GM12878 (cell line): ENCODE measurements around the gene FUBP1. TPM values are rescaled to one million over a fixed set of nuclear protein-coding genes. Genes with fewer than 3 reads are reported as not detected.
A peak's percentile ranks its signal among the peaks of the same experiment; 100 is the strongest.

Experiments
- ATAC-seq: fragments of 200-7000 bp; cut with Tn5 transposase; 3 replicates; pipeline ENCODE4 v1.9.1; 2020; ENCODE audit warnings: mild to moderate bottlenecking, moderate library complexity
- BruUV-seq: library from RNA; stranded (reverse); fragments of 400-500 nt; replicated peaks from 2 replicates; lab custom pipeline; 2021; lab: Mats Ljungman, UMichigan
- CTCF ChIA-PET: fragments of 300-600 bp; sonication (Branson Sonifier 250); formaldehyde crosslinking; extraction: SDS; loops from one replicate; lab custom pipeline; 2021; ENCODE audit warnings: inconsistent platforms; lab: Yijun Ruan, JAX
- POLR2A ChIA-PET: fragments of 350-600 bp; formaldehyde crosslinking; extraction: SDS; loops from one replicate; lab custom pipeline; 2021; ENCODE audit warnings: inconsistent platforms; lab: Charles Lee
- RAD21 ChIA-PET: fragments of 300-600 bp; sonication (Branson Sonifier 250); formaldehyde crosslinking; loops from one replicate; lab custom pipeline; 2023; ENCODE audit warnings: antibody characterized with exemption; ENCODE audit not compliant: unreplicated experiment; lab: Charles Lee
- SMC1A ChIA-PET: fragments of 300-600 bp; sonication (Branson Sonifier 250); formaldehyde crosslinking; loops from one replicate; lab custom pipeline; 2023; ENCODE audit not compliant: unreplicated experiment, uncharacterized antibody; lab: Charles Lee
- DNase-seq: peaks from one replicate; pipeline ENCODE4 v3.0.0-alpha.2; 2011; ENCODE audit warnings: low read depth, low spot score
- FAIRE-seq: peaks from 3 replicates; lab custom pipeline; 2011; peaks lifted over from hg19 to GRCh38; lab: Jason Lieb, UNC
- H2AFZ ChIP-seq: 2 replicates; pipeline ENCODE4 v1.6.0; 2011; ENCODE audit warnings: low read depth, low read length, control low read depth; ENCODE audit not compliant: control insufficient read depth
- H3K27ac ChIP-seq: 2 replicates; pipeline ENCODE4 v1.5.1; 2011; ENCODE audit warnings: control low read depth; ENCODE audit not compliant: control insufficient read depth, insufficient read depth
- H3K27me3 ChIP-seq, 2 experiments: replicated peaks in 1 of 2; 2 replicates each; pipeline versions ENCODE4 v1.6.0 to v1.6.1; 2011; ENCODE audit warnings: low read length in 1 of 2; ENCODE audit not compliant: control insufficient read depth in 2 of 2, insufficient read depth in 2 of 2
- H3K36me3 ChIP-seq, 2 experiments: 2 replicates each; pipeline ENCODE4 v1.5.1; 2011; ENCODE audit warnings: low read length in 1 of 2; ENCODE audit not compliant: control insufficient read depth in 2 of 2, insufficient read depth in 2 of 2
- H3K4me1 ChIP-seq: 2 replicates; pipeline ENCODE4 v1.6.1; 2011; ENCODE audit warnings: mild to moderate bottlenecking, low read length, moderate library complexity, mixed read lengths; ENCODE audit not compliant: control insufficient read depth, insufficient read depth
- H3K4me2 ChIP-seq: 2 replicates; pipeline ENCODE4 v1.6.0; 2011; ENCODE audit warnings: control low read depth; ENCODE audit not compliant: control insufficient read depth, insufficient read depth
- H3K4me3 ChIP-seq: fragments of 200-600 bp; sonication (generic); 2 replicates; pipeline ENCODE4 v1.5.1; 2016
- H3K79me2 ChIP-seq: 2 replicates; pipeline ENCODE4 v1.6.0; 2011; ENCODE audit warnings: low read length; ENCODE audit not compliant: control insufficient read depth, insufficient read depth
- H3K9ac ChIP-seq: 2 replicates; pipeline ENCODE4 v1.8.0; 2011; ENCODE audit warnings: low read length, control low read depth, mixed read lengths; ENCODE audit not compliant: control insufficient read depth, insufficient read depth
- H3K9me3 ChIP-seq: replicated peaks from 3 replicates; pipeline ENCODE4 v1.5.1; 2011; ENCODE audit warnings: mild to moderate bottlenecking, low read length; ENCODE audit not compliant: control insufficient read depth, insufficient read depth
- H4K20me1 ChIP-seq: 2 replicates; pipeline ENCODE4 v1.6.0; 2011; ENCODE audit not compliant: control insufficient read depth, insufficient read depth
- CHD1 ChIP-seq: IDR thresholded peaks from 2 replicates; pipeline ENCODE4 v1.6.1; 2012; ENCODE audit warnings: low read depth, low read length, improper control_type of control experiment
- IKZF1 ChIP-seq: fragments of 450-650 bp; conservative IDR thresholded peaks from 2 replicates; pipeline ENCODE4 v1.6.1; 2017; ENCODE audit warnings: antibody characterized with exemption, mild to moderate bottlenecking
- KLF5 ChIP-seq: fragments of 450-650 bp; IDR thresholded peaks from 2 replicates; pipeline ENCODE4 v1.6.1; 2014; ENCODE audit warnings: mild to moderate bottlenecking; ENCODE audit not compliant: partially characterized antibody
- MXI1 ChIP-seq: fragments of 150-350 bp; IDR thresholded peaks from 2 replicates; pipeline ENCODE4 v1.6.1; 2011; ENCODE audit warnings: low read depth, mild to moderate bottlenecking, inconsistent platforms, low read length, improper control_type of control experiment
- ZNF384 ChIP-seq: IDR thresholded peaks from 2 replicates; pipeline ENCODE4 v1.6.1; 2012; ENCODE audit warnings: low read depth, mild to moderate bottlenecking, low read length, improper control_type of control experiment, borderline replicate concordance
- WGBS: methylation state at CpG from one replicate; pipeline ENCODE4 v1.1.6; 2016; ENCODE audit warnings: low lambda C conversion rate; ENCODE audit not compliant: insufficient replicate concordance, insufficient coverage; ENCODE audit errors: missing lambda C conversion rate; 5-methylcytosine and 5-hydroxymethylcytosine counted together
- in situ Hi-C: fragments of 300-500 bp; cut with MboI; formaldehyde crosslinking; loops from 9 replicates; pipeline ENCODE4 v1.14.3; 2018; ENCODE audit warnings: mixed read lengths
- intact Hi-C: fragments of 100-400 bp; cut with micrococcal nuclease; formaldehyde crosslinking; loops from one replicate; pipeline ENCODE4 v1.14.2; 2022; ENCODE audit not compliant: unreplicated experiment
- polyA plus RNA-seq, 11 experiments: library from polyadenylated mRNA; depleted of rRNA in 4 of 11; unstranded in 6 of 11; stranded (reverse) in 5 of 11; fragments of >200 nt; fragmentation: Nextera tagmentation in 4 of 11; fragmentation: Illumina TruSeq in 1 of 11; extraction: Ambion mirVana in 4 of 11; extraction: Trizol in 1 of 11; gene quantifications; 1 replicate in 1 of 11; 2 replicates in 10 of 11; pipeline versions ENCODE4 v1.2.1 to v1.2.3, GENCODE V29; 2011 to 2016; ENCODE audit warnings: inconsistent platforms in 2 of 11, missing spikeins in 2 of 11, low read depth in 1 of 11
- total RNA-seq, 4 experiments: library from RNA; depleted of rRNA in 3 of 4; stranded (reverse); fragments of >200 nt in 3 of 4; fragmentation: Illumina TruSeq in 1 of 4; extraction: Trizol in 1 of 4; gene quantifications; 2 replicates each; pipeline versions ENCODE4 v1.2.1 to v1.2.3, GENCODE V29; 2013 to 2021
- TF ChIP-seq, protein P1 (sequence below): fragments of 450-650 bp; IDR thresholded peaks from 2 replicates; pipeline ENCODE4 v1.6.1; 2017; ENCODE audit warnings: mild to moderate bottlenecking, moderate library complexity

Gene FUBP1
- total and polyA plus RNA-seq, 10 of the 15 experiments (the other 5 are each of a cell fraction or from before 2014, with no cell fraction given), result 110 to 343 (median 191) TPM

DNA sequence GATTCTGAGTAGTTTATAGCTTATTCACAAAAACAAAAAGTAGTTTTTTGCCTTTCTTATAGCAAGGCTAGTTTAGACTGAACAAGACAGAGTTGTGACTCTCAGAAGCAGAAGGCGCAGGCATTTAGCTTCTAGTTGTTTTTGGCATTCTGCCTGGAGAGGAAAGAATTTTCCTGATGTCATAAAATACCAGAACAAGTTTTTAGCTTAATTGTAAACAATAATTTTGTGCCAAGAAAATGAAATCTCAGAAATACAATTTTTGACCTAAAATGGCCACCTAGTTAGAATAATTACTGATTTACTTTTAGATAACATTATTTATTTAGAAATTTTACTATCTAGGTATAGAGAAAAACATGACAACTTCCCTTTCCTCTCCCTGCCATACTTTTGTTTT is 26.9 kb upstream of the FUBP1 start (continued):
- TF ChIP-seq, protein P1, sequence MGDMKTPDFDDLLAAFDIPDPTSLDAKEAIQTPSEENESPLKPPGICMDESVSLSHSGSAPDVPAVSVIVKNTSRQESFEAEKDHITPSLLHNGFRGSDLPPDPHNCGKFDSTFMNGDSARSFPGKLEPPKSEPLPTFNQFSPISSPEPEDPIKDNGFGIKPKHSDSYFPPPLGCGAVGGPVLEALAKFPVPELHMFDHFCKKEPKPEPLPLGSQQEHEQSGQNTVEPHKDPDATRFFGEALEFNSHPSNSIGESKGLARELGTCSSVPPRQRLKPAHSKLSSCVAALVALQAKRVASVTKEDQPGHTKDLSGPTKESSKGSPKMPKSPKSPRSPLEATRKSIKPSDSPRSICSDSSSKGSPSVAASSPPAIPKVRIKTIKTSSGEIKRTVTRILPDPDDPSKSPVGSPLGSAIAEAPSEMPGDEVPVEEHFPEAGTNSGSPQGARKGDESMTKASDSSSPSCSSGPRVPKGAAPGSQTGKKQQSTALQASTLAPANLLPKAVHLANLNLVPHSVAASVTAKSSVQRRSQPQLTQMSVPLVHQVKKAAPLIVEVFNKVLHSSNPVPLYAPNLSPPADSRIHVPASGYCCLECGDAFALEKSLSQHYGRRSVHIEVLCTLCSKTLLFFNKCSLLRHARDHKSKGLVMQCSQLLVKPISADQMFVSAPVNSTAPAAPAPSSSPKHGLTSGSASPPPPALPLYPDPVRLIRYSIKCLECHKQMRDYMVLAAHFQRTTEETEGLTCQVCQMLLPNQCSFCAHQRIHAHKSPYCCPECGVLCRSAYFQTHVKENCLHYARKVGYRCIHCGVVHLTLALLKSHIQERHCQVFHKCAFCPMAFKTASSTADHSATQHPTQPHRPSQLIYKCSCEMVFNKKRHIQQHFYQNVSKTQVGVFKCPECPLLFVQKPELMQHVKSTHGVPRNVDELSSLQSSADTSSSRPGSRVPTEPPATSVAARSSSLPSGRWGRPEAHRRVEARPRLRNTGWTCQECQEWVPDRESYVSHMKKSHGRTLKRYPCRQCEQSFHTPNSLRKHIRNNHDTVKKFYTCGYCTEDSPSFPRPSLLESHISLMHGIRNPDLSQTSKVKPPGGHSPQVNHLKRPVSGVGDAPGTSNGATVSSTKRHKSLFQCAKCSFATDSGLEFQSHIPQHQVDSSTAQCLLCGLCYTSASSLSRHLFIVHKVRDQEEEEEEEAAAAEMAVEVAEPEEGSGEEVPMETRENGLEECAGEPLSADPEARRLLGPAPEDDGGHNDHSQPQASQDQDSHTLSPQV, result no peak

DNA sequence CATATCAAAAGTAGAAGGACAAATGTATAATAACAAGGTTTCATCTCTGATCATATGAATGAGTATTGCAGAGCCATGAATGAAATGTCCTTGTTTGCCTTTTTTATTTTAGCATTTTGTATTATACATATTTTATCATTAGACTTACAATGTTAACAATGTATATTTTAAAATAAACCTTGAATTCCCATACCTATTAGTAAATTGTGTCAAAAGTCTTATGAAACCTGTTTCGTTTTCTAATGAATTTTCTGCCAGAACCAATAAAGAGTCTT is 26.5 kb upstream of the FUBP1 start:
- H3K27me3 ChIP-seq, result no peaks in the 10 kb centered on the region
- ChIA-PET SMC1A (interaction anchor here (0.6 to 6.0 kb wide), 24 partner anchors 9 to 644 kb away, joined by 3 to 89 read pairs (median 4); partner anchors contain the start of genes FUBP1, IFI44, IFI44L and MIGA1), CTCF (interaction anchor here (0.9 to 5.5 kb wide), 11 partner anchors 10 to 612 kb away, joined by 3 to 73 read pairs (median 4); partner anchors contain the start of gene FUBP1), POLR2A (interaction anchor here (0.9 to 15.3 kb wide), 7 partner anchors 9 to 1097 kb away, joined by 3 to 312 read pairs (median 3); partner anchors contain the start of genes FUBP1, IFI44 and IFI44L), RAD21 (interaction anchor here (1.0 to 9.9 kb wide), 10 partner anchors 28 to 621 kb away, joined by 3 to 158 read pairs (median 4); partner anchors contain the start of genes FUBP1 and IFI44L)
- in situ Hi-C loops, result no loop called here
- FAIRE-seq, result peak; percentile 27
- intact Hi-C loops, result loop anchor here (2.0 to 10.0 kb wide), 3 partner anchors 19 to 647 kb away; partner anchors contain the start of gene ZZZ3
- no peaks in the 10 kb centered on the region for H3K9me3 ChIP-seq
- ATAC-seq, result no peak
- 0% methylated on average over 1 of the region's 1 CpG for WGBS
- DNase-seq, result no peak
- H2AFZ ChIP-seq, result peak overlapping the region; percentile 64
- no peaks in the 10 kb centered on the region for H3K36me3 ChIP-seq
- H4K20me1 ChIP-seq, result no peaks in the 10 kb centered on the region
- peak overlapping the region; percentile 94 for H3K27ac ChIP-seq
- peak overlapping the region; percentile 82 for H3K4me2 ChIP-seq
- TF ChIP-seq IKZF1, result no peak
- no peak for TF ChIP-seq ZNF384
- no peak for TF ChIP-seq MXI1
- TF ChIP-seq CHD1, result 0 out of 2 replicates have a peak, but pooled peaks have one; percentile 51
- TF ChIP-seq KLF5, result no peak
- no peaks in the 10 kb centered on the region for H3K4me1 ChIP-seq
- H3K4me3 ChIP-seq, result peak overlapping the region; percentile 78
- H3K79me2 ChIP-seq, result peaks cover 47% of the 10 kb centered on the region
- BruUV-seq, result no TSS peak
- peak overlapping the region; percentile 83 for H3K9ac ChIP-seq
